Measurements from ENCODE around the gene FBXO24. TPM values are rescaled to one million over a fixed set of nuclear protein-coding genes. Genes with fewer than 3 reads are reported as not detected.
"Not testable (repeated sequence)": the region's sequence is repeated elsewhere in the genome, so short reads cannot be mapped to it uniquely, and the experiment has no call there.

FBXO24 gene
- total RNA-seq (2014; rRNA removed; shearing (Covaris generic)): 0.17 TPM in 1 of 2 replicates, not detected in the other

DNA sequence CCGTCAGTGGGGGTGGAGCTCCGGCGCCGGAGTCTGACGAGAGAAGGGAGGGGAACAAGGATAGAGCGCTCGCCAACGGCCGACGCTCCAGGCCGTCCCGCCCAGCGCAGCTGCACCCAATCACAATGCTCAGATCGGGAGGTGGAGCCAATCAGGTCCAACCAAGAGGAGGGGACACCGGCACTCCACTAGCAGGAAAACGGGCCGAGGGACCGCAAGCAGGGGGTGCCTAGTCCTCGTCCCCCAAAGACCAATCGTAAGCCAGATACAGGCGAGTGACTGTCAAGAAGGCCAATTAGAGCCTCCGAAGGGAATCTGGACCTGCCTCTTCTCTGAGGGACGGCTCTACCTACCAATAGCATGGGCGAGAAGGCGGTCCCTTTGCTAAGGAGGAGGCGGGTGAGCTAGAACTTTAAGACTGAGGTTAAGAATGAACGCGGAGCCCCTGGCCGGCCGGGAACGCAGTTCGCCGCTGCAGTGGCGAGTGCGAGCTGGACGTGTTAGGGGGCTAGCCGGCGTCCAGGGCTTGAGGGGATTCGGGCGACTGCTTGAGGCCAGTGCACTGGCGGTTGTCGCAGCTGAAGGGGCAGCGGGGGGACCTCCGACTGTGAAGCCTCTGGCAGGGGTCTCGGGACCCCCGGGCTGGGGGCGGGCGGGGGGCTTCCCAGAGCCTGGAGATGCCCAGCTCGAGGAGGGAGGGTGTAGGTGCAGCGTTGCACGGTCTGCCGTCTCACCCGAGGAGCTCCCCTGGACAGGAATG lies at the start of gene FBXO24:
Gene FBXO24, plus strand, starts transcription at position 63 of the 760 bp plus-strand sequence. Its CDS starts 298 bp downstream, at position 361.
- DNase-seq (ENCODE audit: low read depth): peak; percentile 100

- not testable (repeated sequence) for DNase-seq (ENCODE audit: low read depth)
Measured at GRCh38 chr7:100536695-100537094, 49.4 kb upstream of the FBXO24 start.

GRCh38 chr7:100538348-100538653 lies 47.8 kb upstream of the FBXO24 start:
- no peak for DNase-seq (ENCODE audit: low read depth)

GRCh38 chr7:100538654-100539435 lies 47.3 kb upstream of the FBXO24 start, which contains the start of gene AGFG2:
TSS of gene AGFG2 (plus strand) at chr7:100539203. CDS start at chr7:100539347, 144 bp downstream.
- DNase-seq (ENCODE audit: low read depth): peak; percentile 100

GRCh38 chr7:100539436-100540006 lies 46.6 kb upstream of the FBXO24 start:
- no peak for DNase-seq (ENCODE audit: low read depth)

GRCh38 chr7:100540073-100540723 lies 45.9 kb upstream of the FBXO24 start:
- no peak for DNase-seq (ENCODE audit: low read depth)

GRCh38 chr7:100541309-100541708 lies 44.8 kb upstream of the FBXO24 start:
- not testable (repeated sequence) for DNase-seq (ENCODE audit: low read depth)

GRCh38 chr7:100543586-100543985 lies 42.5 kb upstream of the FBXO24 start:
- no peak for DNase-seq (ENCODE audit: low read depth)

GRCh38 chr7:100544386-100544785 lies 41.7 kb upstream of the FBXO24 start:
- DNase-seq (ENCODE audit: low read depth): no peak

GRCh38 chr7:100544967-100545359 lies 41.2 kb upstream of the FBXO24 start:
- DNase-seq (ENCODE audit: low read depth): no peak

GRCh38 chr7:100545360-100546128 lies 40.6 kb upstream of the FBXO24 start:
- peak; percentile 98 for DNase-seq (ENCODE audit: low read depth)

GRCh38 chr7:100546129-100546925 lies 39.8 kb upstream of the FBXO24 start:
- no peak for DNase-seq (ENCODE audit: low read depth)

GRCh38 chr7:100546926-100547800 lies 39.0 kb upstream of the FBXO24 start:
- no peak for DNase-seq (ENCODE audit: low read depth)

DNA sequence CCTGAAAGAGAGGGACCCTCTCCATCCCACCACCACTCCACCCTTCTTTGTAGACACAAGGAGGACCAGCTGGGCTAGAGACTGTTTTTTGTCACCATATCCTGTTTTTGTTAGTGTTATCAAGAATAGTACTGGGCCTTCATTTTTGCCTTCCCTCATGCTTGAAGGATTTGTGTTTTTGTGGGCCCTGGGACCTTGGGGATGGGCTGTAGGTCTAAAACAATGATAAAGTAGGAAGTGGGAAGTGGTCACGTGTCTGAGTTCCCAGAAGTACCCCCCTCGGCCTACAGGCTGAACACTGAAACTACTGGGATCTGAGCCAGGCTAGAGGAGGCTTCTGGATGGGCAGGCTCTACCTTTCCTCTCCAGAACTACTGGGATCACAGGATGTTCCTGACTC lies 38.3 kb upstream of the FBXO24 start:
- DNase-seq (ENCODE audit: low read depth): peak; percentile 72

- not testable (repeated sequence) for DNase-seq (ENCODE audit: low read depth)
Measured at GRCh38 chr7:100548446-100548845, 37.7 kb upstream of the FBXO24 start.

GRCh38 chr7:100552532-100552931 lies 33.6 kb upstream of the FBXO24 start:
- no peak for DNase-seq (ENCODE audit: low read depth)

GRCh38 chr7:100553032-100553431 lies 33.1 kb upstream of the FBXO24 start:
- no peak for DNase-seq (ENCODE audit: low read depth)

- DNase-seq (ENCODE audit: low read depth): no peak
Measured at GRCh38 chr7:100555701-100556100, 30.4 kb upstream of the FBXO24 start.

GRCh38 chr7:100556541-100556940 lies 29.6 kb upstream of the FBXO24 start:
- DNase-seq (ENCODE audit: low read depth): no peak
